HG03108 (cell line): Measurements from ENCODE around the gene NCMAP.

Source experiments
- ATAC-seq: cut with Tn5 transposase; IDR thresholded peaks from one replicate; pipeline ENCODE4 v1.9.1; 2021; ENCODE audit warnings: moderate library complexity; ENCODE audit not compliant: unreplicated experiment

The NCMAP gene

GRCh38 chr1:24570265-24571125, 14.6 kb downstream of the NCMAP start:
- ATAC-seq = no peak

GRCh38 chr1:24572301-24572700, 16.4 kb downstream of the NCMAP start:
- ATAC-seq = no peak

GRCh38 chr1:24575905-24576587, 20.2 kb downstream of the NCMAP start:
- no peak for ATAC-seq

- no peak for ATAC-seq
These were observed 23.0 kb downstream of the NCMAP start for GRCh38 chr1:24578846-24579245.

GRCh38 chr1:24580756-24581155, 24.9 kb downstream of the NCMAP start:
- ATAC-seq = no peak

GRCh38 chr1:24584171-24584647, 28.3 kb downstream of the NCMAP start:
- ATAC-seq = no peak

GRCh38 chr1:24586119-24586518, 30.2 kb downstream of the NCMAP start:
- no peak for ATAC-seq

- no peak for ATAC-seq
These were observed 31.3 kb downstream of the NCMAP start for GRCh38 chr1:24586970-24587820.

- no peak for ATAC-seq
These were observed 32.7 kb downstream of the NCMAP start for GRCh38 chr1:24588573-24588972.

GRCh38 chr1:24589200-24589599, 33.3 kb downstream of the NCMAP start:
- no peak for ATAC-seq

- no peak for ATAC-seq
These were observed 35.9 kb downstream of the NCMAP start for GRCh38 chr1:24591781-24592180.

GRCh38 chr1:24594328-24594598, 38.4 kb downstream of the NCMAP start:
- ATAC-seq = no peak

- no peak for ATAC-seq
These were observed 40.6 kb downstream of the NCMAP start for GRCh38 chr1:24596401-24596880.

GRCh38 chr1:24599265-24599664, 43.4 kb downstream of the NCMAP start:
- ATAC-seq = no peak

- ATAC-seq = no peak
These were observed 44.7 kb downstream of the NCMAP start for GRCh38 chr1:24600551-24600950.

- no peak for ATAC-seq
These were observed 49.8 kb downstream of the NCMAP start for GRCh38 chr1:24605534-24606295.

GRCh38 chr1:24606296-24606605, 50.4 kb downstream of the NCMAP start:
- ATAC-seq = no peak

GRCh38 chr1:24606621-24607020, 50.7 kb downstream of the NCMAP start:
- no peak for ATAC-seq

- no peak for ATAC-seq
These were observed 54.1 kb downstream of the NCMAP start for GRCh38 chr1:24609949-24610517.

- ATAC-seq = no peak
These were observed 63.5 kb downstream of the NCMAP start for GRCh38 chr1:24619376-24619775.
